ENCODE measurements around the gene COLEC12.

The COLEC12 gene

DNA sequence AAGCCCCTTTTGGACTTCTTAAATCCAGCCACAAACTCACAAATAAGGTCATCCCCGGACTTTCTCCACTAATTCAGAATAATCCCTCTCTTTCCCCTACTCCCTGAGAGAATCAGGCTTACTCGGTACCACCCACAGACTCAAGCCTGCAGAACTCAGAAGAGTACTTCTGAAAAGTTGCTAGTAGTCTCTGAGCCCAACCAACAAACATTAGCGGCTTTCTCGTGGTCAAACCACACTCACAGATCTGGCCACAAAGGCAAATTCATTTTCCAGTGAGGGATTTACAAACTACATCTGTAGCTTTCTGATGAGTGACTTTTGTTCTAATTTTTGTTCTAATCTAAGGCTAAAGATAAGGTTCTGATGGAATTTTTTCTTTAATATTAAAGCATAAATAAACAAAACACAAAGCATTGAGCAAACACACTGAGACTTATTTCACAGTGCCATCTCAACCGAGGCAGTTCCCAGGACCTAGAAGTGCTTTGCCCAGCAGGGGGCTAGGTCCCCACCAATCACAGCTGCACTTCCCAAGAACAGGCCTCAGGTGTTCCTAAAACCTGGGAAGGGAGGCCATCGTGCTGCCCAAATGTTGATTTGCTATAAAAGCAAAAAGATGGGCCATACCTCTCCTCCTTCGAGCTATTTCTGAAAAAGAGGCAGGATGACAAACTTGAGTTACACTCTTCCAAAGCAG is 110.7 kb downstream of the COLEC12 start:
- no peak for DNase-seq (ENCODE audit: low read depth)

DNA sequence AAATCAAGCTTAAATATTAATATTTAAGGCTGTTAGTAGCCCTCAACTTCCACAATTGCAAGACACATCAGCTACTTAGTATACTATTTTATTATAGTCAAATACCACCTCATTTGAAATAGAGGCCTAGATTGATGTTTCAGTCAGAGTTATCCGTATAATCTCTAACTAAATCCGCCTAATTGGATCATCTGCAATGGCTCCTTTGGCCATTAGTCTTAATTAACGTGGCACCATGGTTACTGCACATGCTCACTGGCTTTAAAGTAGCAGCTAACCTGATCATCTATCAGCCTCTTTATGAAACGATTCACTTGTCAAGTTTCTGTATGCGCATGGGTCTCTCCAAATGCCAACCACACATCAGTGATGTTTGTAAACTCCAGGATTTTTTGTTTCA is 112.3 kb downstream of the COLEC12 start:
- no peak for DNase-seq (ENCODE audit: low read depth)

DNA sequence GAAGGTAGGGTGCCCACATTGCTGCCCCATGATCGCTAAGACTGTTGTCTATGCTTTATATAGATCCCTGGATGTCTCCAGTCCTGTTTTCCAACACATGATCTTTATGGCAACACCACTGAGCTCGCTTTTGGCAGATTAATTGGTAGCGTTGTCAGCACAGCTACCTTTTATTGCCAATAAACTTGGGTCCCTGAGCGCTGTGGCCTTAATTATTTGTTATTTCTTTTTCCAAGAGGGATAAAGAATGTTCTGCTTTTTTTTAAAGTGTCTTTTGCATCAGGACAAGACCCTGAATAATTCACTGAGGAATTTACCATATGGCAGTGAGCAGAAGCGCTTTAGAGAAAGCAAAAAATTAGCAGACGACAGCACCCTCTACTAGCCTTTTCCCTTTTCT is 113.5 kb downstream of the COLEC12 start:
- DNase-seq (ENCODE audit: low read depth), result no peak

DNA sequence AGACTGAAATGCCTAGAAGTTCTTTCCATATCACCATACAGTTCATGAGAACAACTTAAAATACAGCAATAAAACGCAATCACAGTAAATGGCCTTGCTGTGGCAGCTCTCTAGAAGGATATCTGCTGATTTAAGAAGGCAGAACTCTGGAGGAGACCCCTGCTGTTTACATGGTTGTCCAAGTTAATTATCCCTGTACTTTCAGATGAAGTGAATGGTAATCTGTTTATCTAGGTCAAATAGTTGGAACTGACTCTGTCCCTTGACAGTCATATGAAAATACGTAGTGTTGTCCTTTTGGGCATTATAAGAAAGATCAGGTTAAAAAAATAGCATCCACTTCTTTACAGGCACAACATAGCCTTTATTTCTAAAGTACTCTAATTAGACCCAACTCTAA is 115.6 kb downstream of the COLEC12 start:
- no peak for DNase-seq (ENCODE audit: low read depth)

DNA sequence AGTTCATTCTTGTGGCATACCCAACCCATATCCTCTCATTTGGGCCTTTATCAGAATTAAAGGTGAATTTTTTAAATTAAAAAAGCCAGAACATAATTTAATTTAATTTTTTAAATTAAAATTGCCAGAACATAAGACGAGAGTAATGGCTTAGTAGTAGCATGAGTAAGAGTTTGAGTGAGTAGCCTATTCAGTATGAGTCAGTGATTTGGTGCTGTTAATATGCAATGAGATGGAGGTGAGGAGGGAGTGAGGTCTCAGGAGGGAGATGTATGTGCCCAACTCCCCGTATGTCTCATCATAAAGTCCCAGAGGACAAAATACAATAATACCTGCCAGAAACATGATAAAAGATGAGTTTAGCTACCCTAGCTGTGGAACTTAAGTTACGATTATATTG is 117.4 kb downstream of the COLEC12 start:
- no peak for DNase-seq (ENCODE audit: low read depth)

DNA sequence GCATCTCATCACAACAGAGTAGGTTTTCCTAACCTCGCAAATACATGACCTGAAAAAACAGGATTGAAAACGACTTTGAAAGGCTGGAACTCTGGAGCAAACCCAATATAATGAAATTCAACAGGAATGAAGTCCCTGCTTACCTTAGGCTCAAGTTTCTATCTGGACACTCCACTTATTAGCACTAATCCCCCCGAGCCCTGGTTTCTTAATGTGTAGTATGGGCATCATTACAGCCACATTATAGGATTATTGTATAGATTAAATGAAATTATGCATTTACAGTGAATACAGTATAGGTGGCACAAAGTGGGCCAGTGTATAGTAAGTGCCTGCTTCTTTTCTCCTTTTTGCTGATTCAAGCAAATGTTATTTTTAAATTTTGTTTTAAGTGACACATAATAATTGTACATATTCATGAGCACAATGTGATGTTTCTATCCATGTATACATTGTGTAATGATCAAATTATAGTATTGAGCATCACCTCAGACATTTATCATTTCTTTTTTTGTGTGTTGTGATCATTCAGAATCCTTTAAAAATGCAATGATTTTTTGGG is 118.0 kb downstream of the COLEC12 start:
- no peak for DNase-seq (ENCODE audit: low read depth)

DNA sequence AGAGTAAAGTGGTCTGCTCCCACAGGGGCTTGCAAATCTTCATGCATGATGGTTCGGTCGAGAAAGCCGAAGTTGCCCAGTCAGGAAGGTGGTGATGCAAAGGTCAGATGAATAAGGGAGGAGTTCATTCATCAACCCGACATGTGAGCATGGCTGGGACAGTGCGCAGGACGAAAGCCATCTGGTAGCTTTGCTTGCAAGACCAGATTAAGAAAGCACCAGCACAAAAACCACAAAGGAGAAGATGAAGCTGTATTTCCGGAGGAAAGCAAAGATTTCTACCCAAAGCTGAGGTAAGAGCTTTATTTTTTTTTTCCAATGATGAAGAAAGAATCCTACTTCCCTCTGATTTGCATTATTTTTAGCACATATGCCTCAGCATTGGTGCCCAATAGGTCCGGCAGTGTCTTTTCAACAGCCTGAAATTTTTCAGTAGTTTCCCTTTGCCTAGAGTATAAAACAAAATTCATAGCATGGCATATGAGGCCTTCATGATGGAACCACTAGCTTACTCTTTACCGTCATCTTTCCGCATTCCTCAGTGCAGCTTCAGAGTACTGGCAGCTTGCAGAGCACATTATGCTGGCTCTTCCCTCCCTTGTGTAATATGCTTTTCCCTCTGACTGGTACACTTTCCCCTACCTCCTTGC is 120.7 kb downstream of the COLEC12 start:
- DNase-seq (ENCODE audit: low read depth), result no peak

DNA sequence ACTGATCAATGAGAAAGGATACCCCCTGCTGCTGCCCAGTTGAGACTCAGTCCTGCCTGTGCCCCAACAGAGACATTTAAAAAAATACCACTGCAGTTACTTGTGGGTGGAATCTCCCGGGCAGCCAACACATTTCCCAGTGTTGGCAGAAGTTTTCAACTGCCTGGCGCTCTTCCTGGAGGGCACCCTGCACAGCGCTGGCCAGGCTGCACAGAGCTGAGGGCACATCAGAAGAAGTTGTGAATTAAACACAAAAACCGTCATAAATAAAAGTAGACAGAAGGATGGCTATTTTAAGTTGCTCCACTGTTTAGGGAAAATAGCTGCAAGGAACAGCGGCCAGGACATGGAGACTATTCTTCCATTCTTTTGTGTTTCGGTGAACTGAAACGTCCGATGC is 122.4 kb downstream of the COLEC12 start:
- no peak for DNase-seq (ENCODE audit: low read depth)

DNA sequence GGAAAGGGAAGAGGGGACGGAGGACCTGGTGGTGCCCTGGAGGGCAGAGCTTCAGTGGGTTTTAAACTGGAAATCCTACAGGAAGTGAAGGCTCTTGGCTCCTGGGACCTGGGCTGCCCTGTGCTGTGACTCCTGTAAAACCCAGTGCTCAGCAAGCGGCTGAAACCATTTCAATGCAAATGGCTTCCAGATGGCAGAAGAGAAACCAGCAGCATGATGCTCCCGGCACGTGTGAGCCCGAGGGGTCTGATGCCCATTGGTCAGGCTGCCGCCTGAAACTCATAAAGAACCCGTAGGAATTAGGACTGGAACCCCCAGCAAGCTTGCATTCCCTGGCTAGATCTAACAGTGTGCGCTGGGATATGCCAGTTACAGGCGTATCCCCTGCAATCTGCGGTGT is 123.4 kb downstream of the COLEC12 start:
- DNase-seq (ENCODE audit: low read depth), result no peak

DNA sequence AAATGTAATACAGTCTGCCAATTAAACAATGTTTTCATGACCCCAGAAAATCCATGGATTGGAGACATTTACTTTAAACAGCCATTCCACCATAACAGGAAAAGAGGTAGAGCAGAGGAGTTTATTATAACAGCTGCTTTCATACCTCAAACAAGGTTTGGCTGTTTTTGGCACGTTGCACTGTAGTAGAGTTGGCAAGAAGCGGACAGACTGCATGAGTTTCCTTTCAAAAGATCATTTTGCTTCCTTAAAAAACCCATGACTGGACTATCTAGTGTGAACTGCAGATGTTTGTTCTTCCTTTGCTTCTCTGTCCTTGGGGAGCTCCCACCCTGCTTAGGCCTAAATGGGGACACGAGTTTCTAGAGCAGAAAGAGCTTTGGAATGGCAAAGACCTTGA is 124.2 kb downstream of the COLEC12 start:
- no peak for DNase-seq (ENCODE audit: low read depth)

DNA sequence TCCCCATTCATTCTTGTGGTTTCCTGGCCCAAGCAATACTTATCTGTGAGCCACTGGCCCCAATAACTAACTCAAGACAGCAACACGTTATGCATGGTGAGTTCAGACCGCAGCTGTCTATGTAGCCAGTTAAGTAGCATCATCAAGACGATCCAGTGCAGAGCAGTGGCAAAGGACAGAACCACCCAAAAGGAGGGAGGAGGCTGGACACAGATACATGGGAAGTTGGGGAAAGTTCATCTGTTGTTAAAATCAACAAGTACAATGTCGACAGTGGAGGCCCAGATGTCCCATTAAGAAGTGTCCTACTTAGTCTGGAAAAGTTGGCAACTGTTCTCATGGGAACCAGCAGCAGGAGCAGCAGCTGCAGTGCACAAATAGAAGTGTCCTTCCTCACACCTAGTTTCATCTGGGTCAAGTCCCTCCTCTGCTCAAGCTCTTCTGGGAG is 125.8 kb downstream of the COLEC12 start:
- no peak for DNase-seq (ENCODE audit: low read depth)

DNA sequence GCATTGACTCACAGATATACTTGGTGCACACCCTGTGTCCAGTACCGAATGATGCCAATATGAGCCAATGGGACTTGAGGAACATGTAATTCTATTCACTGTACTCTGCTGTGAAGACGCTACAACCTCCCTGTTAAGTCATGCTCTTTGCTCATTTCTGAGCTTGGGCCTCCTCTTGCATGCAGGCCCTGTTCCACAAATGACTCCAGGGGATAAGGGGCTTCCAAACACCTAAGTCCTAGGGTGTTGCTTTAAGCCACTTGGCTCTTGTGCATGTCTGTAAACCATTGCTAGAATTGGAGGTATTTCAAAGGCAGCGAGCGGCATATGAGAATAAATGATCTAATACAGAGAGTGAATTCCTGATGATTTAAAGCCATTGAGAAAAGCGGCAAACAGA is 126.7 kb downstream of the COLEC12 start:
- DNase-seq (ENCODE audit: low read depth), result no peak

DNA sequence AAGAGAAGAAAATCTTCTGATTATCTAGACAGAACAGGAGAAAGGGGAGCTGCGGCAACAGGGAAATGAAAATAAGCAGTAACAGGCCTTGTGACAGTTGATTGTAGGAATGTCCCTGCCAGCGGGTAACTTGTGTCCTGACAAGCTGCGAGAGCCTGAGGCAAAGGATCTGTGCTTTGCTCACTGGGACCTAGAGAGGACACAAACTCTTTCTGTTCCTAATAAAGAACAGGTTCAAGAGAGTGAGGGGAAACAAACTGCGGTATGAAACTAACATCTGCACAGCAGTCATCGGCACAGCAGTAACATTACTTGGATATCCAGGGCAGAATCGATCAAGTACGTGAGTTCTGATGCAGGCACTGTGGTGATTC is 128.9 kb downstream of the COLEC12 start:
- DNase-seq (ENCODE audit: low read depth), result no peak

DNA sequence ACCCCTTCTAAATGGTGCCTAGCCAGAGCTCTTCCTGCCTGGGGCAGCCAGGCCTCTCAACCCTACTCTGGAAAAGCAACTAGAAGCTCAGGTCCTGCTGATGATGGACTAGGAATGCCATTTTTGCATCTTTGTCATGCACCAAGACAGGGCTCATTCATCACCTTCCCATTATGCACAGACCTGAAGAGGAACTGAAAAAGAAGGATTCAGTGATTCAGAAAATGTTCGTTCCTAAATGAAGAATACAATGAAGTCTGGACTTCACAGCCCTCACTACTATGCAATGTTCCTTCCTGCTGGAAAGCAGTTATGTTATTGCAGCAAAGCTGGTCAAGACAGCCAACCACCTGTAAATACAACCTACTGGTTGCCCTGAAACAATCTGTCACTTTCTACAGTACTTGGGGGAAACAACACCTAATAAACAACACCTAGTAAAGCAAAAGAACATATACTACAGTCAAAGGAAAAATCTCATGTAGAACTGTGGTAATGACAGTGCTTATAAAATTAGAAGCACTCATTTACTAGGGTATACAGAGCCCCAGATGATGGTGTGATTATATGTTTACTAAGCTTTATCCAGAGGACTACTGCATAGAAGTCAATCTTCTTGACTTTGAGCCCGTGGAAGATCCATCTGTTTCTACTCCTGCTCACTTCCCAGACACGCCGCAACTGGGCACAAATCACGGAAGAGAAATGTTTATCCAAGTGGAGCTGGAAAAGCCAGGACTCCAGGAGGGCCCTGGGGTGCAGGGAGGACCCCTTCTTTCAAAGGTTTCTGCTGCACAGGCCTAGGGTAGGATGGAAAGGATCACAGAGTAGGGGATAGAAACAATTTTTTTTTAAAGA is 129.5 kb downstream of the COLEC12 start:
- DNase-seq (ENCODE audit: low read depth), result no peak

DNA sequence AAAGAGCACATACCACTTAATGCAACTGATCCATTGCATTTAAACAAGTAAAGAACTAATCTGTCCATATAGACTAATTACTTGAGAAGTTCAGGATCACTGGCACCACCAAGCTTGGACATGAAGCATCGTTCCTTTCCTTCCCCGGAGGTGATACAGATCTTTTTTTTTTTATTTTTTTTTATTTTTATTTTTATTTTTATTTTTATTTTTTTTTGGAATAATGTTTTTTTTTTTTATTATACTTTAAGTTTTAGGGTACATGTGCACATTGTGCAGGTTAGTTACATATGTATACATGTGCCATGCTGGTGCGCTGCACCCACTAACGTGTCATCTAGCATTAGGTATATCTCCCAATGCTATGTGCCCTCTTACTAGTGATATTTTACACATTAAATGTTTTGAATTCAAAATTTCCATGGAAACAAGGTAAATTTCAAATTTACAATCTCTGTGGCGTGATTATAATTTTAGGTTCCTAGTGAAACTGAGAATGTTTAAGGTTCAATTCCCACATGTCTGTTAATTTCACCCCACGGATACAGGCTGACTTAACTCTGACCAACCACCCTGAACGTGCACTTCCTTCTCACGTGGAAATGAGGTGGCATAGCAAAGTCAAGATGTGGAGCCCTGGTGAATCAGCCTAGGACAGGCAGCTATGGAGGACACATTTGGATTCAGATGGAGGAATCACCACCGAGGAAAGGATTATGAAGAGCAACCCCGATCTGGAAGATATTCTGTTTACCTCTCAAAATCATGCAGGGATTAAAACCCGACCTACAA is 131.1 kb downstream of the COLEC12 start:
- DNase-seq (ENCODE audit: low read depth), result no peak

DNA sequence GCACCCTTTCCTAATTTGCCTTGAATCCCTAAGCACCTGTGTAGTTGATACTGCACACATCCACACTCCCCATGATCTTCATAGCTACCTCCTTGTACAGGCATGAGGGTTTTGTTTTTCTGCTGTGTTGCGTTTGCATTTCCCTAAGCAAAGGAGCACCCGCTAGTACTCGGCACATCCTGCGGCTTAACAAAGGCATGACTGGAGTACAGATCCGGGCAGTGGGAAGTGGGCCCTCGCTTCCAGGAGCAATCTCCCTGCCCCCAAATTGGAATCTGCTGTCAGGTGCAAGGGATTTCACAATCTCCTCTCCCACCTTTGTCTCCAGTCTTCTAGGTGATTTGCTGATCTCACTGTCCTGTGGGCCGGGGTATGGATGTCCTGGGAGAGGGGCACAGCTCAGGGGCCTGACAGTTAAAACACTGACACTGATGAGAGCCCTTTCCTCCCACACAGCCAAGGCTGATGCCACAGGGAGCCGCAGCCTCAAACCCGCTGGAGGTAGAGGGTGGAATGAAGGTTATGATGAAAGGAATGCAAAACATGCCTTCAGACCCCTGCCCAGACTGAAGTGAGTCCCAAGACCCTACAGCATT is 133.9 kb downstream of the COLEC12 start:
- DNase-seq (ENCODE audit: low read depth), result no peak

DNA sequence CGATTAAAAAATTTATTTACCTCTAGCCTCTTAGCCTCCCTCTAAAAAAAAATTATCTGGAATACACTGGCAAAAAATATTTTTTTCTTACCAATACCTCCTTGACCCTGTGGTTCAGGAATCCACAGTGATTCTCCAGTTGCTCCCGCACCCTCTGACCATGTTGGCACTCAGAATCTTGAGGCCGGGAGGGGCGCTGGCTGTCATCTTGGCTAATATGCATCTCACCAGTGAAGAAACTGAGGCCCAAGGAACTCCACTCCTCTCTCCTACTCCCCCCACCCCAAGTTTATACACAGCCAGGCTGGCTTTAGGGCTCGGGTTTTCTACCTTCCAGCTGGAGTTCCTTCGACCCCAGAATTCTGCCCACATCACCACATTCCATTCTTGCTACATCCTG is 134.8 kb downstream of the COLEC12 start:
- DNase-seq (ENCODE audit: low read depth), result no peak

DNA sequence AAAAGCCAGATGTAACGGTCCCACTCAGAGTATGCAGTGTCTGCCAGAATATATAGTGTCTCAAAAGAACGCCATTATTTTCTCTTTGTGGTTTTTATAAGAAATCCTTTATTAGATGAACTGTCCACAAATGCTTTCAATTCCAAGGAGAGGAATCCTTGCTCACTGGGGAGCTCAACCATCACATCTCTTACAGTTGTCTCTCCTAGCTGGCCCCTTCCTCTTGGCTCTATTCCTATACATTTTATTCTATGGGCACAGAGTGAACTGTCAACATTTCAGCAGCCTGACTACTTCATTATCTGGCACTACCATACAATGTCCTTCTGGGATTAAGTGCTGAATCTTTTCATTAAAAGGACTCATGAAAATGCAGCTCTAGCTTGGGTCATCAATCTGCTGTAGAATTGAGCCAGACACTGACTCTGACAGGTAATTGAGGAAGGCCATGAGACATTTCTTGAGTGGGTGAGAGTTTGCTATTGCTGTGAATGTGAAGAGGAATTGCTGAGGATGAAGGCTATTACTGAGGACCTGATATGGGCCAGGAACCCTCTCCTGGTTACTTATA is 136.2 kb downstream of the COLEC12 start:
- DNase-seq (ENCODE audit: low read depth), result no peak

DNA sequence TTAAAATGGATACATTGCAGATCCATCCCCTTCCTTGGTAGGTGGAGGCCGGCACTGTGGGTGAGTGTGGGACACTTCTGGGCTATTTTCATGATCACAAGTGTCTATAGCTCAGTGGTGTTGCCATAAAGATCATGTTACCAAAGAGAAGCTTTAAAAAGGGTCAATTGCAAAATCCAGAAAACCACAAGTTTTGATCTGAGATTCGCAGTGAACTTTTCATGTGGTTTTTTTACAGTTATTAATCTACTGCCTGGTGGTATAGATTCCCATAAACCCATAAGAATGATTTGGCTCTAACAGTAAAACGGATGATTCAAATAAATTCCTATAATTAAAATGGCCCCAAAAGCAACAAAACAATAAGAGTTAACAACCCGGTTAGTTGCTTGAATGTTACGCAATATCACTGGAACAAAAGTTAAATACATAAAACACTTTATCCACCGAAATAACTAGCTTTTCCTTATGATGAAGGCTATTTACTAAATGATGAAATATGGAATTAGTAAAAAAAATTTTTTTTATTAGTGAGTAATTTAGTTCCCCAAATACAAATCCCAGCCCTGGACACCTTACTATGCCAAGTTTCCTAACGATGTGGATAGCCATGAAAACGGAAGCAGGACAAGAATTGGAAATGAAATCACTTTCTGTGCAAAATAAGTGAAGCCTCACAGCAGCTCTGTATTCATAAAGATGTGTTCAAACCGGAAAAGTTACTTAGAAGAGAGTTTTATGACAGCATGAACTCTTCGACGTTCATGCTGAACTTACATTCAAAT is 137.0 kb downstream of the COLEC12 start:
- DNase-seq (ENCODE audit: low read depth), result no peak

Data from stimulated activated CD8-positive, alpha-beta memory T cell treated with anti-CD3 and anti-CD28 coated beads, Interleukin-7, amount 100 ng/mL, for 24 hours (primary cell).